AG04449 (cell line): ENCODE measurements around the gene DNAJC16.
A peak's percentile ranks its signal among the peaks of the same experiment; 100 is the strongest.
"Not testable (repeated sequence)": the region's sequence is repeated elsewhere in the genome, so short reads cannot be mapped to it uniquely, and the experiment has no call there.

Experiments
- CTCF ChIA-PET: fragments of 350-600 bp; formaldehyde crosslinking; extraction: SDS; loops from one replicate; lab custom pipeline; 2021; ENCODE audit warnings: antibody characterized with exemption; lab: Yijun Ruan, JAX
- POLR2A ChIA-PET: fragments of 400-600, 350-600 bp; formaldehyde crosslinking; extraction: SDS; loops from one replicate; lab custom pipeline; 2020; ENCODE audit warnings: antibody characterized with exemption, inconsistent platforms; lab: Yijun Ruan, JAX
- DNase-seq: peaks from one replicate; pipeline ENCODE4 v3.0.0-alpha.2; 2010; ENCODE audit warnings: low read depth, low spot score
- H3K4me3 ChIP-seq: 2 replicates; pipeline ENCODE4 v1.5.1; 2011; ENCODE audit warnings: low read depth, mild to moderate bottlenecking, control low read depth, low read length
- CTCF ChIP-seq: IDR thresholded peaks from one replicate; pipeline ENCODE4 v1.5.1; 2011; ENCODE audit warnings: mild to moderate bottlenecking, moderate library complexity, low read length, control low read depth, inconsistent platforms; ENCODE audit not compliant: insufficient read depth; ENCODE audit errors: missing control alignments

The DNAJC16 gene

GRCh38 chr1:15584489-15585363 lies 58.1 kb downstream of the DNAJC16 start, which contains the start of gene AGMAT:
Gene AGMAT (minus strand): TSS chr1:15585051. CDS start chr1:15584967, 84 bp downstream.
- peak; percentile 47 for TF ChIP-seq CTCF
- DNase-seq, result no peak
- POLR2A ChIA-PET, result no interaction called here
- peak within 1 kb of the TSS; percentile 48 for H3K4me3 ChIP-seq
- CTCF ChIA-PET, result interaction anchor here (0.6 to 1.2 kb wide), 3 partner anchors 9 to 157 kb away, joined by 3 to 9 read pairs (median 3); no protein-coding TSS in a partner anchor

GRCh38 chr1:15592285-15592684 lies 65.6 kb downstream of the DNAJC16 start:
- POLR2A ChIA-PET, result no interaction called here
- CTCF ChIA-PET, result interaction anchor here (1.6 to 4.0 kb wide), 4 partner anchors 10 to 463 kb away, joined by 3 to 34 read pairs (median 10); no protein-coding TSS in a partner anchor
- no peak for TF ChIP-seq CTCF
- no peak for DNase-seq
- no peak overlapping the region for H3K4me3 ChIP-seq

GRCh38 chr1:15595809-15596617 lies 69.4 kb downstream of the DNAJC16 start:
- H3K4me3 ChIP-seq, result no peak overlapping the region
- CTCF ChIA-PET, result interaction anchor here (0.6 to 4.9 kb wide), 13 partner anchors 8 to 412 kb away, joined by 3 to 42 read pairs (median 4); partner anchors contain the start of gene TMEM82
- no peak for TF ChIP-seq CTCF
- POLR2A ChIA-PET, result no interaction called here
- no peak for DNase-seq

- POLR2A ChIA-PET, result no interaction called here
- DNase-seq, result no peak
- CTCF ChIA-PET, result interaction anchor here (0.8 kb wide), 1 partner anchor 193 kb away, joined by 3 read pairs; no protein-coding TSS in a partner anchor
- no peak overlapping the region for H3K4me3 ChIP-seq
- TF ChIP-seq CTCF, result no peak
Measured at GRCh38 chr1:15598436-15598835, 71.8 kb downstream of the DNAJC16 start.

- TF ChIP-seq CTCF, result no peak
- DNase-seq, result peak; percentile 46
- POLR2A ChIA-PET, result interaction anchor here (0.7 to 1.8 kb wide), 6 partner anchors 9 to 154 kb away, joined by 3 to 5 read pairs (median 4); partner anchors contain the start of gene DDI2
- CTCF ChIA-PET, result interaction anchor here (0.7 to 4.7 kb wide), 7 partner anchors 8 to 212 kb away, joined by 3 to 34 read pairs (median 3); no protein-coding TSS in a partner anchor
- peak overlapping the region; percentile 77 for H3K4me3 ChIP-seq
Measured at GRCh38 chr1:15603050-15603965, 76.7 kb downstream of the DNAJC16 start.

- peak overlapping the region; percentile 77 for H3K4me3 ChIP-seq
- DNase-seq, result not testable (repeated sequence)
- POLR2A ChIA-PET, result interaction anchor here (1.2 to 1.8 kb wide), 4 partner anchors 12 to 154 kb away, joined by 3 to 5 read pairs (median 4); partner anchors contain the start of gene DDI2
- CTCF ChIA-PET, result interaction anchor here (0.9 to 4.7 kb wide), 6 partner anchors 8 to 212 kb away, joined by 3 to 34 read pairs (median 3); no protein-coding TSS in a partner anchor
Measured at GRCh38 chr1:15603966-15604282, 77.3 kb downstream of the DNAJC16 start.

GRCh38 chr1:15604400-15604799 lies 77.8 kb downstream of the DNAJC16 start:
- POLR2A ChIA-PET, result interaction anchor here (1.2 kb wide), 1 partner anchor 93 kb away, joined by 3 read pairs; no protein-coding TSS in a partner anchor
- CTCF ChIA-PET, result interaction anchor here (1.0 to 4.7 kb wide), 5 partner anchors 9 to 211 kb away, joined by 3 to 34 read pairs (median 3); no protein-coding TSS in a partner anchor
- H3K4me3 ChIP-seq, DNase-seq: not testable (repeated sequence)
